ENCODE measurements around the gene WIZ.

DNA sequence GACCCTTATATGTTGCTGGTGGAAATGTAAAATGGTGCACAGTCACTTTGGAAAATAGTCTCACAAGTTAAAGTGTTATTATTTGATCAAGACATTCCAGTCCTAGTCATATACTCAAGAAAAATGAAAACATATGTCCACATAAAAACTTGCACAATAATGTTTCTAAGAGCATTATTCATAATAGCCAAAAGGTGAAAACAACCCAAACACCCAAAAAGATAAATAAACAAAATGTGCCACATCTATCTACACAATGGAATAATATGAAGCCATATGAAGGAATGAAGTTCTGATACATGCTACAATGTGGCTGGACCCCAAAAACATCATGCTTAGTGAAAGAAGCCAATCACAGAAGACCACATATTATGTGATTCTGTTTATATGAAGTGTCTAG lies 55.8 kb downstream of the WIZ start:
- TF ChIP-seq, protein P1, sequence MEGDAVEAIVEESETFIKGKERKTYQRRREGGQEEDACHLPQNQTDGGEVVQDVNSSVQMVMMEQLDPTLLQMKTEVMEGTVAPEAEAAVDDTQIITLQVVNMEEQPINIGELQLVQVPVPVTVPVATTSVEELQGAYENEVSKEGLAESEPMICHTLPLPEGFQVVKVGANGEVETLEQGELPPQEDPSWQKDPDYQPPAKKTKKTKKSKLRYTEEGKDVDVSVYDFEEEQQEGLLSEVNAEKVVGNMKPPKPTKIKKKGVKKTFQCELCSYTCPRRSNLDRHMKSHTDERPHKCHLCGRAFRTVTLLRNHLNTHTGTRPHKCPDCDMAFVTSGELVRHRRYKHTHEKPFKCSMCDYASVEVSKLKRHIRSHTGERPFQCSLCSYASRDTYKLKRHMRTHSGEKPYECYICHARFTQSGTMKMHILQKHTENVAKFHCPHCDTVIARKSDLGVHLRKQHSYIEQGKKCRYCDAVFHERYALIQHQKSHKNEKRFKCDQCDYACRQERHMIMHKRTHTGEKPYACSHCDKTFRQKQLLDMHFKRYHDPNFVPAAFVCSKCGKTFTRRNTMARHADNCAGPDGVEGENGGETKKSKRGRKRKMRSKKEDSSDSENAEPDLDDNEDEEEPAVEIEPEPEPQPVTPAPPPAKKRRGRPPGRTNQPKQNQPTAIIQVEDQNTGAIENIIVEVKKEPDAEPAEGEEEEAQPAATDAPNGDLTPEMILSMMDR (IDR thresholded peaks at IDR 0.05), result no peak
- TF ChIP-seq POLR2A (IDR thresholded peaks at IDR 0.05), result no peak
